Testis (tissue), 2 donors: ENCODE measurements around the gene TXNDC5.

Experiments used
- POLR2A ChIP-seq: fragments of 450-650 bp; IDR thresholded peaks from one replicate; pipeline ENCODE4 v1.6.1; 2017; ENCODE audit warnings: antibody characterized with exemption, mild to moderate bottlenecking, moderate library complexity
- TF ChIP-seq, protein P1 (sequence below), 3 experiments: fragments of 450-650 bp in 2 of 3; fragments of 200-600 bp in 1 of 3; sonication (generic) in 1 of 3; IDR thresholded peaks; one replicate each; pipeline ENCODE4 v1.5.1; 2016 to 2019; ENCODE audit warnings: antibody characterized with exemption in 3 of 3, mild to moderate bottlenecking in 2 of 3, moderate library complexity in 1 of 3

- TF ChIP-seq, protein P1, sequence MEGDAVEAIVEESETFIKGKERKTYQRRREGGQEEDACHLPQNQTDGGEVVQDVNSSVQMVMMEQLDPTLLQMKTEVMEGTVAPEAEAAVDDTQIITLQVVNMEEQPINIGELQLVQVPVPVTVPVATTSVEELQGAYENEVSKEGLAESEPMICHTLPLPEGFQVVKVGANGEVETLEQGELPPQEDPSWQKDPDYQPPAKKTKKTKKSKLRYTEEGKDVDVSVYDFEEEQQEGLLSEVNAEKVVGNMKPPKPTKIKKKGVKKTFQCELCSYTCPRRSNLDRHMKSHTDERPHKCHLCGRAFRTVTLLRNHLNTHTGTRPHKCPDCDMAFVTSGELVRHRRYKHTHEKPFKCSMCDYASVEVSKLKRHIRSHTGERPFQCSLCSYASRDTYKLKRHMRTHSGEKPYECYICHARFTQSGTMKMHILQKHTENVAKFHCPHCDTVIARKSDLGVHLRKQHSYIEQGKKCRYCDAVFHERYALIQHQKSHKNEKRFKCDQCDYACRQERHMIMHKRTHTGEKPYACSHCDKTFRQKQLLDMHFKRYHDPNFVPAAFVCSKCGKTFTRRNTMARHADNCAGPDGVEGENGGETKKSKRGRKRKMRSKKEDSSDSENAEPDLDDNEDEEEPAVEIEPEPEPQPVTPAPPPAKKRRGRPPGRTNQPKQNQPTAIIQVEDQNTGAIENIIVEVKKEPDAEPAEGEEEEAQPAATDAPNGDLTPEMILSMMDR (IDR thresholded peaks at IDR 0.05), result no peak
- no peak for TF ChIP-seq POLR2A
Measured at GRCh38 chr6:7832904-7833750, 77.5 kb downstream of the TXNDC5 start.
